HTR-8/SVneo (cell line): ENCODE data around the gene FAM110A.
"Not testable (repeated sequence)": the region's sequence is repeated elsewhere in the genome, so short reads cannot be mapped to it uniquely, and the experiment has no call there.

Experiments used
- DNase-seq: peaks from one replicate; pipeline ENCODE4 v3.0.0; 2011; ENCODE audit warnings: low spot score, mixed read lengths; ENCODE audit not compliant: insufficient read length
- FAIRE-seq: peaks from 2 replicates; lab custom pipeline; 2011; peaks lifted over from hg19 to GRCh38; lab: Jason Lieb, UNC

The FAM110A gene

GRCh38 chr20:822651-823573, 10.6 kb upstream of the FAM110A start:
- DNase-seq (no peak), FAIRE-seq (no peak)

GRCh38 chr20:823574-823902, 10.0 kb upstream of the FAM110A start:
- DNase-seq (no peak), FAIRE-seq (no peak)

GRCh38 chr20:824490-824889, 9.0 kb upstream of the FAM110A start:
- DNase-seq (no peak), FAIRE-seq (no peak)

- no peak for DNase-seq
Observed at GRCh38 chr20:824916-825315, 8.6 kb upstream of the FAM110A start.

GRCh38 chr20:825710-826421, 7.6 kb upstream of the FAM110A start:
- DNase-seq (no peak), FAIRE-seq (no peak)

More at GRCh38 chr20:824916-825315, 8.6 kb upstream of the FAM110A start:
- FAIRE-seq: no peak

- no peak for FAIRE-seq
- no peak for DNase-seq
Observed at GRCh38 chr20:826695-827323, 6.7 kb upstream of the FAM110A start.

- FAIRE-seq, DNase-seq: not testable (repeated sequence)
Observed at GRCh38 chr20:827981-828380, 5.5 kb upstream of the FAM110A start.

- no peak for DNase-seq
- FAIRE-seq: no peak
Observed at GRCh38 chr20:828987-829386, 4.5 kb upstream of the FAM110A start.

- no peak for DNase-seq
- FAIRE-seq: no peak
Observed at GRCh38 chr20:829551-829950, 4.0 kb upstream of the FAM110A start.

GRCh38 chr20:830011-830521, 3.4 kb upstream of the FAM110A start:
- FAIRE-seq (no peak), DNase-seq (no peak)

- FAIRE-seq: no peak
- no peak for DNase-seq
Observed at GRCh38 chr20:831251-831650, 2.3 kb upstream of the FAM110A start.

- FAIRE-seq (no peak), DNase-seq (no peak)
Observed at GRCh38 chr20:831956-832355, 1.6 kb upstream of the FAM110A start.

GRCh38 chr20:833121-833449, 430 bp upstream of the FAM110A start:
- FAIRE-seq: no peak
- no peak for DNase-seq

GRCh38 chr20:834151-834746, 734 bp downstream of the FAM110A start:
- no peak for DNase-seq
- FAIRE-seq: no peak

- FAIRE-seq (no peak), DNase-seq (no peak)
Observed at GRCh38 chr20:835608-836045, 2.1 kb downstream of the FAM110A start.

GRCh38 chr20:836190-836589, 2.7 kb downstream of the FAM110A start:
- DNase-seq (no peak), FAIRE-seq (no peak)

- no peak for FAIRE-seq
- no peak for DNase-seq
Observed at GRCh38 chr20:839015-839414, 5.5 kb downstream of the FAM110A start.

GRCh38 chr20:839626-840025, 6.1 kb downstream of the FAM110A start:
- no peak for DNase-seq
- no peak for FAIRE-seq

- FAIRE-seq (no peak), DNase-seq (no peak)
Observed at GRCh38 chr20:840503-840857, 7.0 kb downstream of the FAM110A start.

- no peak for FAIRE-seq
- no peak for DNase-seq
Observed at GRCh38 chr20:840858-841567, 7.5 kb downstream of the FAM110A start.
